Esophagus muscularis mucosa (tissue), 4 donors: ENCODE data around the gene ADAMTSL4.
A peak's percentile ranks its signal among the peaks of the same experiment; 100 is the strongest.

Source experiments
- EP300 ChIP-seq: sonication (generic); formaldehyde crosslinking; IDR thresholded peaks from one replicate; pipeline ENCODE4 v1.6.1; 2017; ENCODE audit warnings: antibody characterized with exemption
- POLR2A ChIP-seq: fragments of 450-650 bp; IDR thresholded peaks from one replicate; pipeline ENCODE4 v1.6.1; 2017; ENCODE audit warnings: antibody characterized with exemption, moderate library complexity, mild to moderate bottlenecking, low read depth
- TF ChIP-seq, protein P1 (sequence below), 3 experiments: fragments of 200-600 bp in 2 of 3; fragments of 450-650 bp in 1 of 3; sonication (generic) in 2 of 3; IDR thresholded peaks; one replicate each; pipeline ENCODE4 v1.5.1; 2017 to 2019; ENCODE audit warnings: antibody characterized with exemption in 3 of 3, mild to moderate bottlenecking in 2 of 3, moderate library complexity in 1 of 3

DNA sequence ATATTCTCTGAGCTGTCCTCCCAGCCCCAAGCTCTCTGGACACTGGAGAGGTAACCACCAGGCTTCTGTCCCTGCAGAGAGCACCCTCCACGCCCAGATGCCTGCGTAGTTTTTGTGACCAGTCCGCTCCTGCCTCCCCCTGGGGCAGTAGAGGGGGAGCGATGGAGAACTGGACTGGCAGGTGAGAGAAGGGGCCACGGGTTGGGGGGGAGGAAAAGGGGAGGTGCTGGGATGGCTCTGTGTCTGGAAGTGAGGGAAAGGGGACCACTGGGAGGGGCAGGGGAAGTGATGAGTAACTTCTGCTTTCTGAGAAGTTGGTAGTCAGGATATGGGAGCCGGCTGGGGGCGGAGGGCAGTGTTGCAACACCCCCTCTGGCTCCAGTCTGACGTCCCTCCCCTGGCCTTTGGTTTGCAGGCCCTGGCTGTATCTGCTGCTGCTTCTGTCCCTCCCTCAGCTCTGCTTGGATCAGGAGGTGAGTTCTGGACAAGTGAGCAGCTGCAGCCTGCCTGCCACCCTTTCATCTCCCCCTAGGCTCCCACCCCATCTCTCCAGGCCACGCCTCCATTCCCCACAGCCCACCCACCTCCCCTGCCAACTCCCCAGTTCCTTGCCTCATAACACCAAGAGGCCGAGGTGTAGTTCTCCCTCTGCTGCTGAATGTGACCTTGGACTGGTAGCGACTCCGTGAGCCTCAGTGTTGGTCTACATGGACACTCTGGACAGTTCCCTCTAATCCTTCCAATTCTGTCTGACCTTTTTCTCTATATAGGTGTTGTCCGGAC is 3.1 kb downstream of the ADAMTSL4 start:
- TF ChIP-seq, protein P1, sequence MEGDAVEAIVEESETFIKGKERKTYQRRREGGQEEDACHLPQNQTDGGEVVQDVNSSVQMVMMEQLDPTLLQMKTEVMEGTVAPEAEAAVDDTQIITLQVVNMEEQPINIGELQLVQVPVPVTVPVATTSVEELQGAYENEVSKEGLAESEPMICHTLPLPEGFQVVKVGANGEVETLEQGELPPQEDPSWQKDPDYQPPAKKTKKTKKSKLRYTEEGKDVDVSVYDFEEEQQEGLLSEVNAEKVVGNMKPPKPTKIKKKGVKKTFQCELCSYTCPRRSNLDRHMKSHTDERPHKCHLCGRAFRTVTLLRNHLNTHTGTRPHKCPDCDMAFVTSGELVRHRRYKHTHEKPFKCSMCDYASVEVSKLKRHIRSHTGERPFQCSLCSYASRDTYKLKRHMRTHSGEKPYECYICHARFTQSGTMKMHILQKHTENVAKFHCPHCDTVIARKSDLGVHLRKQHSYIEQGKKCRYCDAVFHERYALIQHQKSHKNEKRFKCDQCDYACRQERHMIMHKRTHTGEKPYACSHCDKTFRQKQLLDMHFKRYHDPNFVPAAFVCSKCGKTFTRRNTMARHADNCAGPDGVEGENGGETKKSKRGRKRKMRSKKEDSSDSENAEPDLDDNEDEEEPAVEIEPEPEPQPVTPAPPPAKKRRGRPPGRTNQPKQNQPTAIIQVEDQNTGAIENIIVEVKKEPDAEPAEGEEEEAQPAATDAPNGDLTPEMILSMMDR (IDR thresholded peaks at IDR 0.05), result no peak
- TF ChIP-seq EP300, result peak; percentile 70
- no peak for TF ChIP-seq POLR2A
